Amniotic stem cell (primary cell): ENCODE data around the gene CHRNA9.

Source experiments
- DNase-seq: peaks from one replicate; lab custom pipeline; 2025; lab: John Stamatoyannopoulos, UW

Gene CHRNA9

DNA sequence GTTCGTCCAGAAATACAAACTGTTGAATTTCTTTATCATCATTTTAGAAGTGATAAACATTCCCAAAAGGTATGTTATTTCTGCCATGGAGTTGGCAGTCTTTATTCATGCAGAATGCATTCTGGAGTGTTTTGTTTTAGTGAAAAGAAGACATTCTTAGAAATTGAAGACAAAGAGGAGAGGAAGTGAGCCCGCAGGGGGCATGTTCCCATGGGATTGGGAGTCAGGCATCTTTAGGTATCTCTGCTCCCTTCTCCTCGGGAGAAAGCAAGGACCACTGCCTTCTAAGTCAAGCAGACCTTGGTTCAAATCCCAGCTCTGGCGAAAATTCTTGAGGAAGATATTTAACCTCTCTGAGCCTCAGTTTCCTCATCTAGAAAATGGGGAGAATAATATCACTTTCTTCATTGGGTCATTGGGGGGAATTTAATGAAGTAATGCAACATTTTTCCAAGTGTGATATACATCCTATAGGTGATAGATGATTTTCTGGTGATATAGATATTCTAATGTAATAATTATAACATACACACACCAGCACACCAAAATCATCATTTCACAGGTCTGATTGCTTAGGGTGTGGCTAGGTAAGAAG is 26.5 kb upstream of the CHRNA9 start:
- DNase-seq = no peak

DNA sequence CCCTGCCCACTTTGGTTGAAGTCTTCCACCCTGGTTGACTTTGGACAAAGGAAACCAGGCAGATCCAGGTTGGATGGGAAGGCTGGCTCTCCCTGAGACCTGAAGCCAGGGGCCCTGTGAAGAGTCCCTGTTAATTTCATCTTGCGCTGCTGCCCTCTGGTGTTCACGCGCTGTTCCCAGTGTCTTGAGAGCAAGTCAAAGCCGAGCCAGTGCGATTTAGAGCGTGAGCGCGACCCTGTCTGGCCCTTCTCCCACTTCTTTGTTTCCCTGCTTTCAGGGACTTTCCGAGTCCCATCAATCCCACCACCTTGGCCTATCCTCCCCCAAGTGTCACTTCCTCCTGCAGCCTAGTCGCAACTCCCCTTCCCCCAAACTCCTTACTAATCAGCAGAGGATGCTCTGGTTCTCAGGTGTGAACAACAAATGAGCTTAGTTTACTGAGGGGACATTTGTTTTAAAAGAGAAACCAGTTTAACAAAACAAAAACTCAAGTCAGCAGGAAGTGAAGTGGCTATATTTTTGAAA is 25.8 kb upstream of the CHRNA9 start:
- DNase-seq = no peak

DNA sequence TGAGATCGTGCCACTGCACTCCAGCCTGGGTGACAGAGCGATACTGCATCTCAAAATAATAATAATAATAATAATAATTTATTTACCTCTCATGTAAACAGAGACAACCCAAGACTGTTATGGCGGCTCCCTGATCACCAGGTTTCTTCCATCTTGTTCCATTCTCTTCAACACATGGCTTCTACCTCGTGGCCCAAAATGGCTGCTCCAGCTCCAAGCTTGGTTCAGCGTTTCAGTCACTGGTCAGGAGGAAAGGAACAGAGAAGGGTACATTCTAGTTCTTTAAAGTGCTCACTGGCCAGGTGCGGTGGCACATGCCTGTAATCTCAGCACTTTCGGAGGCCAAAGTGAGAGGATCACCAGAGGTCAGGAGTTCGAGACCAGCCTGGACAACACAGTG is 24.9 kb upstream of the CHRNA9 start:
- no peak for DNase-seq

DNA sequence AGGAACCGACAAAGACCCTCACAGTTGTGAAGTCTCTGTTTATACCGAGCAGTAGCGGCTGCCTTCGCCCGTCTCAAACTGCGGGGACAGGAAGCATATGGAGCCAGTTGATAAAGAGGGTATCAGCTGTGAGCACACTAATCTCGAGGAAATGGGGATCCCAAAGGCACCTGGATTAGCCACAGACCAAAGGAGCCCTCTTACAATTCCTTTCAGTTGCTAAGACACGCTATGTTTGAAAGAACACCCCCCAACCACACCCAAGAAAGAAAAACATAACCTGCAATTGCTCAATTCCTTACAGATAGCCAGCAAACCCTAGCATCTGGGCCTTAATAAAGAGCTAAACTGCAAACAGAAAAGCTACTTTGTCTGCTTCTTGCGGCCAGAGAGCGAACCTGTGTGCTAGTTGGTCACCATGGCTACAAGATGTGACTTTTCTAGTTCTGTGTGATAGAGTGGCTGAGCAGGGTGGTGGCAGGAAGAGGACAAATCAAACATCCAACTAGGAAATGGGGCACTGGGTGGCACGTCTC is 23.3 kb upstream of the CHRNA9 start:
- no peak for DNase-seq

DNA sequence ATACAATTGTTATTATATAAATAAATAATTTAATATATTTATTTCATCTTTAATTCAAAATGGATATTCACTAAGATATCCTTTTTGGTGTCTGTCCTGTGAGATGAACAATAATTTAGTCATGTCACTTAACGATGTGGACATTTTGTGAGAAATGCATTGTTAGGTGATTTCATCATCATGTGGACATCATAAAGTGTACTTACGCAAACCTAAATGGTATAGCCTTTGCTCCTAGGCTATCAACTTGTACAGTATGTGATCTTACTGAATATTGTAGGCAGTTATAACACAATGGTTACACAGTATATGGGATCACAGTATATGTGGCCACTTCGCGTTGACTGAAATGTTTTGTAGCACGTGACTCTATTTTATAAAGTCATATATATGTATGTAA is 20.2 kb upstream of the CHRNA9 start:
- no peak for DNase-seq

DNA sequence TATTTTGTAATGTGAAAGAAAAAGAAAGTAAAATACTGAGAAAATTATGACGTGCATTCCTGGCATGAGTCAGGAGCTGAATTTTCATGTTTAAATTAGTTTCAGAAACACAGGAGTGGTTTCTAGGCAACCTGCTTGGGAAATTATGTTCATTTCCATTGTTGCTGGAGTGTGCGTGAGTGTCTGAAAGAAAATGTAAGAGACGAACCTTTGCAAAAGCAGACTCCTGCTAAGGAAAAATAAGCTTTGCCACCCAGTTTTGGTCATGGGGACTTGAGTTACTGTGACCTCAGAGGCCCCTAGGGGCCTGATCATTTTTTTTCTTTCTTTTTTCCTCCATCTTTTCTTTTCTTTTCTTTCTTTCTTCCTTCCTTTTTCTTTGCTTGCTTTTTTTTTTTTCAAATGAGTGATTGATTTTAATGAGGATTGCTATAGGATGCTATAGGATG is 18.8 kb upstream of the CHRNA9 start:
- no peak for DNase-seq

DNA sequence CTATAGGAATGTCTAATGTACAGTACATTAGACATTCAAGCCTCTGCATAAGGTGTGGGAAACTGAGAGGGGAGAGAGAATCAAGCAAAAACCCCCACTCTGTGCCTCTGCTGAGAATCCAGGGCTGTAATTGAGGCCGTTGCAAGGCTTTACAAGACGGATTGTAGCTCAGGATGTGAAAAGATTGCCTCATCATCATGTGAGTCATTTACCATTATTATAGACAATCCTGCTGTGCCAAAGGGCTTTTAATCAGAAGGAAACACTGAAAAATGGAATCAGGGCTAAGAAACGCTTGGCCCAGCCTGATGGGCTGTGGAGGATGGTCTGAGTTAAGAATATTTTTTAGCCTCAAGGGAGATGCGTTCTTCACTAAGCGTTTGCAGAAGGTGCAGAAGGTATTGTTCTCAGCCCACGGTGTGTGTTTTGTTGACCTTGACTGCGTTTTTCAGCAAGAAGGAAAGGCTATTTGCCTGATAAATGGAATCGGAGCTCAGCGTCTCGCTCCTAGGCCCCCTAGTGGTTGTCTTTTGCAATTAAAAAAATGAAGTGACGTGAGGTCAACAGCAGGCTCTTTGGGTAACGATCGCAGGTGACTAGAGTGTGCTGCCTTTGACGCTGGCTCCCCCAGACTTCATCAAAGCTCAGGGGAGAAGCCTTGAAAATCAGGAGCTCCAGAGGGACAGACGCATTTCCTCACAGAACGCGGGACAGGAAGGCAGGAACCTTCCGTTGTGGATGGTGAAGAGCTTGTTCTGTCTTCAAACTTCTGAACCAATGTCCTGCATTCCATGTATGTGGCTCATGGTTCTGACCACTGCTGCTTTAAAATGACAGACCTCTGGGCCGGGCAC is 18.1 kb upstream of the CHRNA9 start:
- no peak for DNase-seq

DNA sequence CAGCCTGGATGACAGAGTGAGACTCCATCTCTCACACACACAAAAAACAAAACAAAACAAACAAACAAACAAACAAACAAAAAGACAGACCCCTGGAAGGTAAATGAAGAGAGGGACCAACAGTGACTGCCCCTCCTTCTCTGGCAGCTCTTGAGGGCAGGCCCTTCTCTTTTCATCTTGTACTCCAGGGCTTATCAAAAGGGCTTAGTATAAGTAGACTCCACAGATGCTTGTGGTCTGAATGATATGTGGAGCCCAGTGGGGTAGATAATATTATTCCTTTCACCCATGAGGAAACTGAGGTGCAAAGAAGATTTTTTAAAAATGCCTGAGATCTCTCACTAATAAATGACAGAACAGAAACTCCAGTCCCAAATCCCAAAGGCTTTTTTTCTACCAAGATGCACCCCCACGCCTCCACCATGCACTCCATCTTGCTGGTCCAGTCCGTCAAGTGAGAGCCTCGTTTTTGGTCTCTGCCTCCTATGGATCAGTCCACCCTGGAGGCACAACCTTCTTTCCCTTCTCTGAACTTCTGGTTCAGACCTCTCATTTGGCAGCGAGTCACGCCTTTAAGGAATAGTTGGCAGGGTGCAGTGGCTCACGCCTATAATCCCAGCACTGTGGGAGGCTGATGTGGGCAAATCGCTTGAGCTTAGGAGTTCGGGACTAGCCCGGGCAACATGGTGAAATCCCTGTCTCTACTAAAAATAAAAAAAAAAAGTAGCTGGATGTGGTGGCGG is 17.0 kb upstream of the CHRNA9 start:
- DNase-seq = no peak

DNA sequence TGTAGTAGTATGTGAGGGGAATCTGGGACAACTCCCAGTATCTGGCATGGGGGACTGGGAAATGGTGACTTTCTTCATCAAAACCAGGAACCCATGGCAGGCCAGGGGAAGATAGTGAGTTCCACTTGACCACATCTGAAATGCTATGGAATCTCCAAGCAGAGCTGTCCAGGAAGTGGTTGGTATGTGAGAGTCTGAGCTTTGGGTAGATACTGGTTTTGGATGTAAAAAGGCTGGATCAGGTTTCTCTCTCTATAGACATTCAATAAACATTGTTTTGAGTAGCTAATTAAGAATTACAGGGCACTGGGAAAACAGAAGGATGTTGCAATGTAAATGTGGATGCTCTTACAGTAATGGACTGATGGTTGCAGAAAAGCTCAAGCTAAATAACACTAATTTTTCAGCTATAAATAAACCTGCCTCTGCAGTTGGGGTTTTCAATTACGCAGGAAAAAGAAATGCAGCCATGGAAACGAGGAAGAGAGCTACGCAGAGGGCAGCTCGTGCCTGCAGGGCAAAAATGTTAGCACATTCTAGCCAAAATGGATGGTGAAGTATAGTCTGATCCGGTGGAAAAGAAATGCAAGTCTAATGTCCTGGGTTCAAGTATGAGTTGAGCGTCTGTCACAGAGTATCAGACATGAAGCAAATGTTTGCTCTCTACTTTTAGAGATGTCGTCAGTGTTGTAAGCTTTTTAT is 13.4 kb upstream of the CHRNA9 start:
- peak; percentile 60 for DNase-seq

DNA sequence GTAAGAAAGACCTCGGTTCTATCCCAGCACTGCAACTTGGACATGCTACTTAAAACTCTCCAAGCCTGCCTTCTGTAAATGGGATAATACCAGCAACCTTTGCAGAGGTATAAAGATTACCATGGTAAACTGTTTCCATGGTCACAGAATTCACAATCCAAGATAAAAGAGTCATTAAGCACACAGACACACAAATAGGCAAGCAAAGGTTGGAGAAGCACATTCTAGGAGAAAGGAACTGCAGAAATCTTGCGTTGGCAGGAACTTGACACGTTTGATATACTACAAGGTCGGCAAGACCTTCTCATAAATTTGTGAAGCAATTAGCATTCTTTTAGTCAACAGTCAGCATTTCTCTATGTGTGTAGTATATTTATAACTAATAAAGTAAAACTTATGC is 12.3 kb upstream of the CHRNA9 start:
- no peak for DNase-seq

DNA sequence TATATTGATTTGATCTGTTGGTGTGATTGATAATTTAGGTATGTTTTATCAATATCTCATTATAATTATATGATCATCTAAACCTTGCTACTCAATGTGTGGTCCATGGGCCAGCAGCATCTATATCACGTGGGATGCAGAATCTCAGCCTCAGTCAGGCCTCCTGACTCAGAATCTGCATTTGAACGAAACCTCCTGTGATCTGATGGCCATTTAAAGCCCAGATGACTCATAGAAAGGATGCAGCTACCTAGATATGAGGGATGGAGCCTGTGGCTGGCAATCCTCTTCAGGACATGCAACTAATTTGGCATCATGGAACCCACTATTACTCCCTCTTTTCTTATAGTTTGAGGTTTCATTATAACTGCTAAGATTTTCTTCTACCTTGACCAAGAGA is 11.3 kb upstream of the CHRNA9 start:
- no peak for DNase-seq

DNA sequence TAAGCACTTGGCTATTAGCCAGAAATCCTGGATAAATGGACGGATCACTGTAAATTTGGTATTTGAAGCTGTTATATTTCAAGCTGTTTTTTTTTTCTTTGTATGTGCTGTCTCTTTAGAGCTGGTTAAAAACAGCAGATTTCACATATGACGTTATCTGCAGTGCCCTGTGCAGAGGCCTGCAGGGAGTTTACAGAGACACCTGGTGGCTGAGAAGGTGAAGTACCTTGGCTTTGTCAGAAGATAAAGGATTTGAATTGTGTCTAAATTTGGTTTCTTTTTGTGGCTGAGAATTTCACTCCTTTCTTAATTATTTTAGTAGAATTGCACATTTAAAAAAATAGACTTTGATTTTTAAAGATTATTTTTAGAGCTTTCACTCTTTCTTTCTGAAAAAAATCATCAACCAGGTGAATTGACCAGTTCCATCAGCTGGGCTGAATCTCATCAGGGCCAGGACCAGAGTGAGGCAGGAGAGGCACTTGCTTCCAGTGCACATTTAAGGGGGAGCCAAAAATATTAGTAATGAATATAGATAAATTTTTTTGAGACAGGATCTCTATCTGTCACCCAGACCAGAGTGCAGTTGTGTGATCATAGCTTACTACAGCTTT is 9.6 kb upstream of the CHRNA9 start:
- peak; percentile 21 for DNase-seq

DNA sequence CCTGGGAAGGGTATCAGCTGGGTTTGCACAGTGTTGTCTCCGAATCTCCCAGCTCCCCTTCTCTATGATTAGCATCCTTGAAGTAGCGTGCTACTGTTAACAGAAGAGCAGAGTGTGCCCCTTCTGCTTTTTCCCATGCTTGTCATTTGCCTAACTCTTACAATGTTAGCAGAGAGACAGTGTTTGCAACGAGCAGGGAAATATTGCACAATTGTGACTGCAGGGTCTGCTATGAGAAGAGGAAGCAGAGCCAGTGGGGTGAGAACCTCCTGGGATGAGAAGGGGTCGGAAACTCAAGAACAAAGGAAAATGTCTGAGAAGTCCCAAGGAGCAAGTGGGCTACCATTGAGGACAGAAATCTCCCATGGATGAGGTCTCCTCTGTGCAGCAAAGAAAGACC is 7.8 kb upstream of the CHRNA9 start:
- no peak for DNase-seq

DNA sequence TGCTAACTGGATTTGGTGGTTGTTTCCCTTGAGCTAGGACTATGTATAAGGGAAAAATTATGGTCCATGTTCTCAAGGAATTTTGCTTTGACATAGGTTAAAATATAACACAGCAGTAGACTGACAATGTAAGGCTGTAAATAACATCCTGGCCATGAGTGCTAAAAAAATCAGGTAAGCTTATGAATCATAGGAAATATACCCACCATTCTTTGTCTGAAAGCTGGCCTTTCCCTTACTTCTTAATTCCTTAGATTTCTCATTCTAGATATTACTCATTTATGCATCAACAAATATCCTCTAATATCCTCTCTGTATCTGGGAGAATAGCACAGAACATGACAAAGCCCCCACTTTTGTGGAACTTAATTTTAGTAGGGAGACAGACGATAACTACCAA is 6.8 kb upstream of the CHRNA9 start:
- DNase-seq = no peak

DNA sequence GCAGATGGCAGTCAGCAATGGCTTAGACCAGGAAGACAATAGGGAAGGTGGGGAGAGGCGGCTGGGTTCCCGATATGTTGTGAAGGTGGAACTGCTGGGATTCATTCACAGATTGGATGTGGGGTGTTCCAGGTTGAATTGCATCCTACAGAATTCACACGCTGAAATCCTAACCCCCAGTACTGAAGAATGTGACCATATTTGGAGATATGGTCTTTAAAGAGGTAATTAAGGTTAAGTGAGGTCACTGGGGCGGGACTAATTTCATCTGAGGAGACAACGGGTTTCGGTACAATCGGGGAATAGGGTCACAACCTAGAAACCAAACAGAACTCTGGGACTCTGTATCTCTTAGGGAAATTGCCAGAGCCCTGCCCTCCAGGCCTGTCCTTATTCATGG is 5.3 kb upstream of the CHRNA9 start:
- DNase-seq = no peak

DNA sequence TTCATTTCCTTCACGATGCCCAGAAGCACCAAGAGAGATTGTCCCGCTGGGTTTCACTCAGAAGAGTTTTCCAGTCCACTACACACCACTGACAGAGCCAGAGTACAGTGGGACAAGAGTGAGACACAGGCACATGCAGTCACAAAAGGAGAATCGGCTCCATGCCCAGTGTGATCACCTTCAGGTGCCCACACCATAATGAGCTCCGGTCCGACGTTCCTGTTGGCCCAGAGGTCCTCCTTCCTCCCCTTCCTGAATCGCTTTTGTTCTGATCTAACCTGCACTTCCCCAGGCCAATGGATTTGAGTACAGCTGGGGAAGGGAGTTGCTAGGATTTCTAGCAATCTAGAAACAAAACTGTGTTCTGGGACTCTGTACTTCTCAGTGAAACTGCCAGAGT is 4.6 kb upstream of the CHRNA9 start:
- no peak for DNase-seq

DNA sequence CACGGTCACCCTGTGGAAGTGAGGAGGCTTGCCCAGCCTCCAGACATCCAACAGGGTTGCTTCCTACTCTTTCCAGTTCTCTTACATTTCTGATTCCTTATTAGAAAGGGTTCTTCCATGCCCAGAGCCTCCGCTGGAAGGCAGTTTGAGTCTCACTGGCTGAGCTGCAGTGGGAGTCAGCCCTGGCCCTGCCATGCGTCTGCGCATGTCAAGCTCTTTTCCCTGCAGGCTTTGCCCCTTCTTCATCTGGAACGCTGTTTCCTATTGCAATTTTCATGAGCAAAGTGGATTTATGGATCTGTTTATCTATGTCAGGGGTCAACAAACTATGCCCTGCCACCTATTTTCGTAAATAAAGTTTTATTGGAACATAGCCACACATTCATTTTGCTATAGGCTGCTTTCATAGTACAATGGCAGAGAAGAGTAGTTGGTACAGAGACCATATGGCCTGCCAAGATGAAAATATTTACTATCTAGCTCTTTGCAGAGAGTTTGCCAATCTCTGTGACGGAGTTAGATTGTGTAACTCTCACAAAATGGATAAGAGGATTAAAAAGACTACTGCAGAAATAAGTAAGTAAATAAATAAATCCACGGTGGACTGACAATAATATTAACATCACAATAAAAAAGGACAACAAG is 3.9 kb upstream of the CHRNA9 start:
- no peak for DNase-seq

DNA sequence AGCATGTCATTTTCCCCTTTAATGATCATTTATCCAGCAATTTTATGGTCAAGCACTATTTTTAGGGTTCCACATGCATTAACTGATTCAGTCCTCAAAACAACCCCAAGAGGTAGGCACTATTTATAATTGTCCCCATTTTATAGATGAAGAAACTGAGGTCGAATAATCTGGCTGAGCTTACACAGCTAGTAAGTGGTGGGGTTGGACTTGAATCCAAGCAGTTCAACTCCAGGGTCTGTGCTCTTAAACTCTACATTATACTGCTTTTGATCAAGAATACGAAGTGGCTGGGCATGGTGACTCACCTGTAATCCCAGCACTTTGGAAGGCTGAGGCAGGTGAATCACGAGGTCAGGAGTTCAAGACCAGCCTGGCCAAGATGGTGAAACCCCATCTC is 3.2 kb upstream of the CHRNA9 start:
- no peak for DNase-seq

DNA sequence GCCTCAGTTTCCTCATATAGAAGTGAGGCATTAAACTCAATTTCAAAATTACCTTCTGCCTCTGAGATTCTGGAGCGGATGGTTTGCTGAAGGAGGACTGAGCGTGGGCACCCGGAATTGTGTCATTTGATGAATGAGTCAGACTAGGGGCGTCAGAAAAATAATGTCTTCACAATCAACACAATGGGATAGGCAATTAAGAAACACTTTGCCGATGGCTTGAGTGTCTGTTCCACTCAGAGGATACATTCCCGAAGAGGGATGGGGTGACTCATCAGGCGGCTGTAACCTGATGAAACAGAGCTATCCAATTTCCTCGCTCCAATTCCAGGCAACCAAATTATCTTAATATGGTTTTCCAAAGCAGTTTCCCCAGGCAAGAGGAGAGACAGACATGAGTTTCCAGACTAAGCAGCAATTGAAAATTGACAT is 1.2 kb upstream of the CHRNA9 start:
- DNase-seq = peak; percentile 75

DNA sequence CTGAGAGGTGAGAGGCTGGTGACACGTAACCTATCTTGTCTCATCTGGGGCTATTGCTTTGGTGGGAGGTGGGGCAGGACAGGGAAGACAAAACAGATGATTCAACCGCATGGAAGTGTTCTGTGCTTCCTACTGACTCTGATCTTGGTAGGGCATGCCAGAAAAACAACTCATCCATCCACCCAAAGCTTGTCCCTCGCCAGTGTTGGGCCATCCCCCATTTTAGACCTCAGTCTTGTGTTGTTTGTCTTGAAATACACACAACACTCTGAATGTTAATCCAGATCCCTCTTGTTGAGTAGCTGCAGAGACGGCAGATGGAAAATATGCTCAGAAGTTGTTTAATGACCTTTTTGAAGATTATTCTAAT is 377 bp downstream of the CHRNA9 start:
- no peak for DNase-seq

DNA sequence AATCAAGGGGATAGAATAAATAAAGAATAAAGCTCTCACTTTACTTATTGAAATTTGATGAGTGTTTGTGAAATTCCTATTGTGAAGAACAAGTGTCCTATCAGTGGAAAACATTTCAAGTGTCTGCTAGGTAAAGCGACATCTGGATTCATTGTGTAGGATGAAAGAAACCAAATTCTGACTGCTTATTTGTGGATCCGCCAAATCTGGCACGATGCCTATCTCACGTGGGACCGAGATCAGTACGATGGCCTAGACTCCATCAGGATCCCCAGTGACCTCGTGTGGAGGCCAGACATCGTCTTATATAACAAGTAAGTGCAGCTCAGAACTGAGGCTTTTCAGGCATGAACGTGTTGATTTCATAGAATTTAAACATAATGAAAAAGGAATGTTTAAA is 1.9 kb downstream of the CHRNA9 start:
- no peak for DNase-seq
